Mucosa of descending colon (tissue), 3 donors: ENCODE measurements around the gene MYO1C. TPM values are rescaled to one million over a fixed set of nuclear protein-coding genes. Genes with fewer than 3 reads are reported as not detected.

Experiments used
- ATAC-seq: fragments of 200-7000 bp; cut with Tn5 transposase; one replicate; pipeline ENCODE4 v1.9.1; 2020; ENCODE audit warnings: mild to moderate bottlenecking, moderate library complexity
- DNase-seq, 3 donors: peaks; one replicate each; pipeline ENCODE4 v3.0.0-alpha.2; 2020
- H3K36me3 ChIP-seq: fragments of 200-600 bp; one replicate; pipeline ENCODE4 v1.8.0; 2021; ENCODE audit warnings: low read depth, mild to moderate bottlenecking
- H3K4me1 ChIP-seq: fragments of 200-600 bp; one replicate; pipeline ENCODE4 v1.8.0; 2021; ENCODE audit warnings: low read depth, mild to moderate bottlenecking
- H3K4me3 ChIP-seq: fragments of 200-600 bp; one replicate; pipeline ENCODE4 v1.8.0; 2021; ENCODE audit warnings: mild to moderate bottlenecking
- H3K9me3 ChIP-seq: fragments of 200-600 bp; one replicate; pipeline ENCODE4 v1.8.0; 2021; ENCODE audit warnings: mild to moderate bottlenecking
- CTCF ChIP-seq: fragments of 200-600 bp; IDR thresholded peaks from one replicate; pipeline ENCODE4 v1.8.0; 2022; ENCODE audit warnings: antibody characterized with exemption, mild to moderate bottlenecking
- intact Hi-C, 2 donors: fragments of 100-400 bp; cut with DNase I in 1 of 2; cut with micrococcal nuclease in 1 of 2; formaldehyde crosslinking; loops; one replicate each; pipeline versions ENCODE4 v1.11.0 to v1.11.1; 2022; cut with DNase I, micrococcal nuclease
- total RNA-seq, 3 donors: library from RNA; stranded (reverse); fragmentation: NEBNext Ultra II Directional in 2 of 3; extraction: Animal tissue kit (Norgen Biotek cat#: 25700) in 2 of 3; gene quantifications; one replicate each; pipeline versions ENCODE4 v1.2.1 to v1.2.4, GENCODE V29; 2021 to 2023
- donor health status: DM: no; HTN: no; CAD: no; lungs with moderate emphysema.
- donor health status: DM: no; HTN: no; CAD: no.
- donor health status: DM: no; HTN: yes; CAD: no.

Gene MYO1C
- total RNA-seq, 3 donors from 2014 or later, result 249 to 344 (median 276) TPM

- intact Hi-C loops, result no loop called here
- ATAC-seq (peak; percentile 56), DNase-seq (peak; percentile 80 to 90 (median 89))
- H3K4me3 ChIP-seq, result peak overlapping the region; percentile 51
- no peaks in the 10 kb centered on the region for H3K36me3 ChIP-seq
- H3K9me3 ChIP-seq, result no peaks in the 10 kb centered on the region
- TF ChIP-seq CTCF, result no peak
- peaks cover 48% of the 10 kb centered on the region for H3K4me1 ChIP-seq
Measured at GRCh38 chr17:1490643-1491442, 1.6 kb downstream of the MYO1C start.

DNA sequence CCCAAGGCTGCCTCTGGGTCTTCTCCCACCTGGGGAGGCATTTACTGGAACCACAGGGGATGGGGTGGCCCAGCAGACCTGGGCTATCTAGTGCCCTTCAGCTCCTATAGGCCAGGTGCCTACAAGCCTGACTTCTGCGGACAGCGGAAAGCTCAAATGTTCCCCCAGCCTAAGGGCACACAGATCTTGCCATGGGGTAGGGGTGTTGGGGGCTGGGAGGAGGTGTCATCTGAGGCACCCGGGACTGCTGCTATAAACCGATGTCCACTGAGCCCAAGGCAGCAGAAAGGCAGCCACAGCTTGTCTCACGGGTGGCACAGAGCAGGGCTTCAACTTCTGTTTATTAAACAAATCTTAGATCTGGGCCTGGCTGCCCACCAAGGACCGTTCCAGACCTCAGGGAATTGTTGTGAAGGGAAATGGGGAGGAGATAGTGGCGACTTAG is 3.6 kb downstream of the MYO1C start:
- Histone ChIP-seq H3K9me3 (no peaks in the 10 kb centered on the region), H3K36me3 (no peaks in the 10 kb centered on the region), H3K4me3 (no peak overlapping the region), H3K4me1 (peaks cover 52% of the 10 kb centered on the region)
- DNase-seq (no peak), ATAC-seq (no peak)
- no peak for TF ChIP-seq CTCF
- intact Hi-C loops, result no loop called here

GRCh38 chr17:1487939-1488825 is 4.3 kb downstream of the MYO1C start:
- no peaks in the 10 kb centered on the region for H3K9me3 ChIP-seq
- DNase-seq, result peak; percentile 88 to 92 (median 90)
- no peaks in the 10 kb centered on the region for H3K36me3 ChIP-seq
- intact Hi-C loops, result no loop called here
- no peak for TF ChIP-seq CTCF
- H3K4me3 ChIP-seq, result peak overlapping the region; percentile 31
- peak; percentile 59 for ATAC-seq
- peaks cover 48% of the 10 kb centered on the region for H3K4me1 ChIP-seq

GRCh38 chr17:1486802-1487695 is 5.4 kb downstream of the MYO1C start:
- peak; percentile 93 to 96 (median 94) for DNase-seq
- Histone ChIP-seq H3K36me3 (no peaks in the 10 kb centered on the region), H3K4me1 (peaks cover 38% of the 10 kb centered on the region), H3K4me3 (peak overlapping the region; percentile 31), H3K9me3 (no peaks in the 10 kb centered on the region)
- ATAC-seq, result peak; percentile 43
- intact Hi-C loops, result no loop called here
- no peak for TF ChIP-seq CTCF
